H1 (cell line): ENCODE data around the gene BIN1. TPM values are rescaled to one million over a fixed set of nuclear protein-coding genes. Genes with fewer than 3 reads are reported as not detected.

Experiments
- CTCF ChIA-PET: fragments of 300-600 bp; sonication (Branson Sonifier 250); formaldehyde crosslinking; loops from one replicate; lab custom pipeline; 2021; ENCODE audit not compliant: partially characterized antibody; lab: Charles Lee
- POLR2A ChIA-PET: fragments of 300-600 bp; sonication (Branson Sonifier 250); formaldehyde crosslinking; loops from one replicate; lab custom pipeline; 2021; ENCODE audit warnings: inconsistent platforms; ENCODE audit not compliant: partially characterized antibody; lab: Charles Lee
- DNase-seq, 2 experiments: peaks; one replicate each; pipeline versions ENCODE4 v3.0.0 to v3.0.0-alpha.2; 2010 to 2022; ENCODE audit warnings: low spot score in 2 of 2, low read depth in 1 of 2, mixed read lengths in 1 of 2
- FAIRE-seq: peaks from 2 replicates; lab custom pipeline; 2011; peaks lifted over from hg19 to GRCh38; lab: Jason Lieb, UNC
- H2AFZ ChIP-seq: 2 replicates; pipeline ENCODE4 v1.8.1; 2012; ENCODE audit warnings: low read length, inconsistent platforms
- H2AK5ac ChIP-seq: 2 replicates; pipeline ENCODE4 v1.6.1; 2013; ENCODE audit warnings: low read depth, low read length
- H2BK120ac ChIP-seq: replicated peaks from 2 replicates; pipeline ENCODE3; 2013; ENCODE audit warnings: low read depth, low read length, inconsistent platforms
- H2BK12ac ChIP-seq: 2 replicates; pipeline ENCODE4 v1.6.1; 2013; ENCODE audit warnings: low read depth, low read length
- H2BK15ac ChIP-seq: 2 replicates; pipeline ENCODE4 v1.6.1; 2013; ENCODE audit warnings: low read length
- H2BK20ac ChIP-seq: 2 replicates; pipeline ENCODE4 v1.6.1; 2013; ENCODE audit warnings: low read length
- H2BK5ac ChIP-seq: 2 replicates; pipeline ENCODE4 v1.6.1; 2013; ENCODE audit warnings: low read depth, low read length
- H3K14ac ChIP-seq: 2 replicates; pipeline ENCODE4 v1.6.1; 2013; ENCODE audit warnings: inconsistent platforms; ENCODE audit not compliant: insufficient read length
- H3K18ac ChIP-seq: 2 replicates; pipeline ENCODE4 v1.6.1; 2013; ENCODE audit warnings: low read length; ENCODE audit errors: extremely low read depth
- H3K23ac ChIP-seq: 2 replicates; pipeline ENCODE4 v1.6.1; 2013; ENCODE audit warnings: inconsistent platforms; ENCODE audit not compliant: insufficient read length
- H3K23me2 ChIP-seq: 2 replicates; pipeline ENCODE4 v1.6.1; 2013; ENCODE audit warnings: low read depth, low read length
- H3K27ac ChIP-seq: 2 replicates; pipeline ENCODE4 v1.6.1; 2011; ENCODE audit warnings: low read depth, low read length, inconsistent platforms
- H3K27me3 ChIP-seq, 4 experiments: replicated peaks in 1 of 4; 1 replicate in 1 of 4; 2 replicates in 3 of 4; pipeline versions ENCODE4 v1.6.1 to v1.8.1; 2011 to 2013; ENCODE audit warnings: low read length in 3 of 4, mild to moderate bottlenecking in 3 of 4, inconsistent platforms in 2 of 4, mixed read lengths in 2 of 4, moderate library complexity in 1 of 4; ENCODE audit not compliant: control insufficient read depth in 3 of 4, insufficient read depth in 3 of 4; ENCODE audit errors: extremely low read depth in 1 of 4
- H3K36me3 ChIP-seq, 4 experiments: 2 replicates each; pipeline versions ENCODE4 v1.6.1 to v1.8.1; 2011 to 2013; ENCODE audit warnings: mild to moderate bottlenecking in 4 of 4, low read length in 3 of 4, moderate library complexity in 2 of 4, control low read depth in 1 of 4, inconsistent platforms in 1 of 4; ENCODE audit not compliant: insufficient read depth in 4 of 4, control insufficient read depth in 2 of 4
- H3K4ac ChIP-seq: replicated peaks from 2 replicates; pipeline ENCODE3; 2013; ENCODE audit warnings: low read length, low read depth, mixed read lengths, inconsistent platforms; ENCODE audit not compliant: insufficient read length
- H3K4me1 ChIP-seq, 4 experiments: replicated peaks in 1 of 4; 1 replicate in 1 of 4; 2 replicates in 3 of 4; pipeline versions ENCODE4 v1.6.1 to v1.8.1; 2011 to 2013; ENCODE audit warnings: low read length in 3 of 4, inconsistent platforms in 2 of 4, mixed read lengths in 1 of 4; ENCODE audit not compliant: insufficient read depth in 4 of 4, control insufficient read depth in 3 of 4
- H3K4me2 ChIP-seq, 2 experiments: 2 replicates each; pipeline versions ENCODE4 v1.6.1 to v1.8.1; 2011 to 2013; ENCODE audit warnings: low read depth in 2 of 2, low read length in 2 of 2, control low read depth in 1 of 2, inconsistent platforms in 1 of 2, mild to moderate bottlenecking in 1 of 2; ENCODE audit not compliant: insufficient read depth in 1 of 2
- H3K4me3 ChIP-seq, 4 experiments: fragments of 200-600, 300-600 bp in 1 of 4; sonication (generic), shearing (Covaris generic), sonication (Bioruptor Twin) in 1 of 4; 2 replicates each; pipeline versions ENCODE4 v1.5.1 to v1.8.1; 2011 to 2016; ENCODE audit warnings: low read length in 4 of 4, low read depth in 3 of 4, control low read depth in 2 of 4, inconsistent platforms in 2 of 4, mild to moderate bottlenecking in 2 of 4, mixed read lengths in 1 of 4, moderate library complexity in 1 of 4; ENCODE audit not compliant: insufficient read depth in 2 of 4; ENCODE audit errors: extremely low read depth in 1 of 4
- H3K56ac ChIP-seq: replicated peaks from 2 replicates; pipeline ENCODE3; 2013; ENCODE audit warnings: low read depth, mild to moderate bottlenecking, mixed read lengths, low read length, inconsistent platforms; ENCODE audit not compliant: insufficient read length
- H3K79me1 ChIP-seq: 2 replicates; pipeline ENCODE4 v1.6.1; 2013; ENCODE audit warnings: low read depth, low read length, control low read depth
- H3K79me2 ChIP-seq, 2 experiments: 2 replicates each; pipeline versions ENCODE4 v1.6.1 to v1.8.1; 2012 to 2013; ENCODE audit warnings: low read length in 2 of 2, mild to moderate bottlenecking in 2 of 2, inconsistent platforms in 1 of 2; ENCODE audit not compliant: insufficient read depth in 2 of 2, control insufficient read depth in 1 of 2
- H3K9ac ChIP-seq, 4 experiments: replicated peaks in 1 of 4; 1 replicate in 1 of 4; 2 replicates in 3 of 4; pipeline versions ENCODE4 v1.6.1 to v1.8.1; 2011 to 2013; ENCODE audit warnings: low read depth in 3 of 4, low read length in 3 of 4, control low read depth in 2 of 4, mild to moderate bottlenecking in 2 of 4, moderate library complexity in 2 of 4, inconsistent platforms in 1 of 4; ENCODE audit errors: extremely low read depth in 1 of 4
- H3K9me3 ChIP-seq, 2 experiments: 2 replicates each; pipeline versions ENCODE4 v1.6.1 to v1.8.1; 2012 to 2013; ENCODE audit warnings: mild to moderate bottlenecking in 2 of 2, moderate library complexity in 2 of 2, control low read depth in 1 of 2, inconsistent platforms in 1 of 2, low read depth in 1 of 2, low read length in 1 of 2, mixed read lengths in 1 of 2; ENCODE audit not compliant: insufficient read depth in 2 of 2
- H4K20me1 ChIP-seq, 2 experiments: replicated peaks in 1 of 2; 2 replicates each; pipeline versions ENCODE3 to v1.8.1; 2011 to 2013; ENCODE audit warnings: inconsistent platforms in 2 of 2, low read length in 2 of 2, mild to moderate bottlenecking in 1 of 2; ENCODE audit not compliant: insufficient read depth in 2 of 2, control insufficient read depth in 1 of 2
- H4K5ac ChIP-seq: 2 replicates; pipeline ENCODE4 v1.6.1; 2013; ENCODE audit warnings: low read length, low read depth, mixed read lengths, inconsistent platforms; ENCODE audit not compliant: insufficient read length
- H4K8ac ChIP-seq: 2 replicates; pipeline ENCODE4 v1.8.0; 2013; ENCODE audit warnings: mild to moderate bottlenecking, moderate library complexity, low read length, inconsistent platforms; ENCODE audit not compliant: insufficient read depth; ENCODE audit errors: extremely low read depth
- H4K91ac ChIP-seq: replicated peaks from 2 replicates; pipeline ENCODE3; 2013; ENCODE audit warnings: low read length, mixed read lengths, inconsistent platforms; ENCODE audit not compliant: insufficient read length
- BACH1 ChIP-seq: IDR thresholded peaks from 2 replicates; pipeline ENCODE4 v1.6.1; 2012; ENCODE audit warnings: low read length, improper control_type of control experiment
- BCL11A ChIP-seq, 2 experiments: IDR thresholded peaks; one replicate each; pipeline ENCODE4 v1.6.1; 2011; ENCODE audit warnings: low read depth in 2 of 2, low read length in 2 of 2, mild to moderate bottlenecking in 2 of 2
- BRCA1 ChIP-seq: IDR thresholded peaks from 2 replicates; pipeline ENCODE4 v1.6.1; 2012; ENCODE audit warnings: low read depth, low read length, improper control_type of control experiment
- CBX8 ChIP-seq: fragments of 300-800, 300-1000 bp; sonication (generic); IDR thresholded peaks from 2 replicates; pipeline ENCODE4 v1.7.1; 2016; ENCODE audit warnings: low read depth, low read length, borderline replicate concordance
- CREB1 ChIP-seq: IDR thresholded peaks from 2 replicates; pipeline ENCODE4 v1.6.1; 2012; ENCODE audit warnings: inconsistent platforms
- FOSL1 ChIP-seq: IDR thresholded peaks from 2 replicates; pipeline ENCODE4 v1.6.1; 2011; ENCODE audit warnings: mild to moderate bottlenecking, low read depth, low read length, moderate library complexity; ENCODE audit not compliant: insufficient read depth
- HDAC6 ChIP-seq: IDR thresholded peaks from one replicate; pipeline ENCODE4 v1.7.1; 2012; ENCODE audit warnings: low read depth, mild to moderate bottlenecking, inconsistent platforms, low read length, moderate library complexity
- NRF1 ChIP-seq: IDR thresholded peaks from 2 replicates; pipeline ENCODE4 v1.6.1; 2011; ENCODE audit warnings: mild to moderate bottlenecking, low read depth, low read length, improper control_type of control experiment
- POU5F1 ChIP-seq: IDR thresholded peaks from 2 replicates; pipeline ENCODE4 v1.6.1; 2011; ENCODE audit warnings: low read depth, mild to moderate bottlenecking, low read length, moderate library complexity
- WGBS, 2 experiments: shearing (Covaris generic) in 1 of 2; methylation state at CpG; one replicate each; pipeline versions ENCODE4 v1.1.6 to v1.1.7; 2013 to 2015; ENCODE audit warnings: low lambda C conversion rate in 2 of 2, mixed read lengths in 2 of 2, inconsistent platforms in 1 of 2, low coverage in 1 of 2, missing lambda C conversion rate in 1 of 2; ENCODE audit not compliant: insufficient replicate concordance in 2 of 2, insufficient coverage in 1 of 2, insufficient read length in 1 of 2; ENCODE audit errors: extremely low coverage in 1 of 2, missing lambda C conversion rate in 1 of 2; 5-methylcytosine and 5-hydroxymethylcytosine counted together
- polyA plus RNA-seq, 7 experiments: library from polyadenylated mRNA; depleted of rRNA in 3 of 7; stranded (reverse) in 5 of 7; unstranded in 2 of 7; fragments of >200 nt in 5 of 7; fragments of 200-250 nt in 2 of 7; gene quantifications; 1 replicate in 5 of 7; 2 replicates in 1 of 7; 4 replicates in 1 of 7; pipeline versions ENCODE4 v1.2.1 to v1.2.3, GENCODE V29; 2011 to 2013; ENCODE audit warnings: missing spikeins in 2 of 7, mixed read lengths in 2 of 7
- total RNA-seq: library from RNA; stranded (reverse); fragmentation: NEBNext Ultra II Directional; extraction: Animal tissue kit (Norgen Biotek cat#: 25700); gene quantifications from 2 replicates; pipeline ENCODE4 v1.2.1, GENCODE V29; 2021
- TF ChIP-seq, protein P1 (sequence below): IDR thresholded peaks from 2 replicates; pipeline ENCODE4 v1.6.1; 2011; ENCODE audit warnings: low read length, improper control_type of control experiment

The BIN1 gene
- total and polyA plus RNA-seq, 2 of the 8 experiments (the other 6 are each of a cell fraction or from before 2014, with no cell fraction given), result 23.6 to 35.6 TPM

DNA sequence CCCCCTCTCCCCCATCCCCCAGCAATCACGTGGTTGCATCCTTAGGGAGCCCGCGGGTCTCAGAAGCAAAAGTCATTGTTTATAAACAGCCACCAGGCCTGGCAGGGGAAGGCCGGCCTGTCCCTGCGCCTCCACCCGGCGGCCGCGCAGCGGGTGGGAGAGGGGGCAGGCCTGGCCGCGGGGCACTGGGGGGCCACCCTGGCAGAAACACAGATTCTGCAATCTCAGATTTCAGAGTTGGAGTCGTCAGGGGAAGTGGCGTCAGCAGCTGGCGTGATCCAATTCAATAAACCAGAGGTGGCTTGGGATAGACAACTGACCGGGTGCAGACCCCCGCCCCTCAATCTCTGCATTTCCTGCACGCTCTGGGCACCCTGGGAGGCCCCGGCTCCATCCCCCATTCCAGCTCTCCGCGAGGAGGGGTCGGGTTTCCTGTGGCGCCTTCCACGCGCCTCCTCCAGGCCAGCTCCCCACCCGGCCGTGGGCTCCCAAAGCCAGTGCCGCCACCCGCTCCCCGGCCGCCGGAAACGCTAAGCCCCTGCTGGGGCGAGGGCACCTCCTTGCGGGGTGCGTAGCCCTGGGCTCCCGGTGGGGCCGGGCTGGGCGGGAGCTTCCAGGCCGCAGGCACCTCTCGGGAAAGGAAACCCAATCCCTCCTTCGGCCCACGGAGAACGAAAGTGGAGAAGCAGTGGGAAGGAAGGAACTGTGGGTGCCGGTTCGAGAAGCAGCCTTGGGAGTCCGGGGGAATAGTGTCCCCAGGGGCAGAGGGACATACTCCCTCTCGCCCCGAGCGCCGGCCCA is 1.1 kb downstream of the BIN1 start:
- no peaks in the 10 kb centered on the region for H3K9me3 ChIP-seq
- H2AK5ac ChIP-seq, result no peak overlapping the region
- H2BK15ac ChIP-seq, result 0 out of 2 replicates have a peak overlapping the region, but pooled peaks have one; percentile 81
- H3K27ac ChIP-seq, result no peak overlapping the region; the same call in 1 of the 2 replicates
- ChIA-PET CTCF (interaction anchor here (0.7 to 13.1 kb wide), 14 partner anchors 9 to 72 kb away, joined by 3 to 132 read pairs (median 4); no protein-coding TSS in a partner anchor), POLR2A (interaction anchor here (0.9 to 3.2 kb wide), 7 partner anchors 9 to 449 kb away, joined by 3 to 12 read pairs (median 4); partner anchors contain the start of gene GYPC)
- no peak overlapping the region for H2BK120ac ChIP-seq
- H4K20me1 ChIP-seq, result peaks cover 0 to 4% of the 10 kb centered on the region in 2 experiments
- WGBS, 2 experiments, result 2% methylated on average over 25 of the region's 51 CpGs; no CpG with 5 or more reads in 1 of the 2 experiments
- H3K4ac ChIP-seq, result peak overlapping the region; percentile 70
- H4K5ac ChIP-seq, result peak overlapping the region; percentile 44
- H4K91ac ChIP-seq, result peak overlapping the region; percentile 68
- H3K18ac ChIP-seq, result peak overlapping the region; percentile 89
- H2AFZ ChIP-seq, result no peak overlapping the region; the same call in 1 of the 2 replicates
- no peak overlapping the region for H3K23ac ChIP-seq
- peak overlapping the region; percentile 65 to 85 (median 72) for H3K4me3 ChIP-seq
- H3K4me2 ChIP-seq, result peak overlapping the region; percentile 82 to 99
- DNase-seq (peak in 1 of 2 experiments; percentile 71), FAIRE-seq (no peak)
- peaks cover 2 to 44% of the 10 kb centered on the region in 2 experiments; a peak in 3 of 4 replicates for H3K79me2 ChIP-seq
- H2BK20ac ChIP-seq, result no peak overlapping the region; the same call in 1 of the 2 replicates
- H3K79me1 ChIP-seq, result peaks cover 14% of the 10 kb centered on the region
- peak overlapping the region; percentile 63; the same call in 1 of the 2 replicates for H2BK5ac ChIP-seq
- peak overlapping the region; percentile 48 for H3K56ac ChIP-seq
- H3K14ac ChIP-seq, result no peak overlapping the region
- peaks cover 6 to 25% (median 15%) of the 10 kb centered on the region in 4 experiments for H3K4me1 ChIP-seq
- H4K8ac ChIP-seq, result peak overlapping the region; percentile 90; the same call in 1 of the 2 replicates
- H3K9ac ChIP-seq, result peak overlapping the region in 2 of 4 experiments; percentile 36 to 62; a peak in 4 of 7 replicates
- peaks cover 0 to 7% (median 0%) of the 10 kb centered on the region in 4 experiments; a peak in 1 of 7 replicates for H3K27me3 ChIP-seq
- peaks cover 14% of the 10 kb centered on the region for H3K23me2 ChIP-seq
- H3K36me3 ChIP-seq, result no peaks in the 10 kb centered on the region
- H2BK12ac ChIP-seq, result 0 out of 2 replicates have a peak overlapping the region, but pooled peaks have one; percentile 60
- TF ChIP-seq BCL11A (IDR thresholded peaks at IDR 0.05; ENCODE audit: low read depth in 2 of 2, low read length in 2 of 2) (no peak), BRCA1 (no peak), NRF1 (no peak), FOSL1 (no peak), CREB1 (no peak), CBX8 (no peak), HDAC6 (no peak), BACH1 (no peak), POU5F1 (no peak)
- TF ChIP-seq, protein P1, sequence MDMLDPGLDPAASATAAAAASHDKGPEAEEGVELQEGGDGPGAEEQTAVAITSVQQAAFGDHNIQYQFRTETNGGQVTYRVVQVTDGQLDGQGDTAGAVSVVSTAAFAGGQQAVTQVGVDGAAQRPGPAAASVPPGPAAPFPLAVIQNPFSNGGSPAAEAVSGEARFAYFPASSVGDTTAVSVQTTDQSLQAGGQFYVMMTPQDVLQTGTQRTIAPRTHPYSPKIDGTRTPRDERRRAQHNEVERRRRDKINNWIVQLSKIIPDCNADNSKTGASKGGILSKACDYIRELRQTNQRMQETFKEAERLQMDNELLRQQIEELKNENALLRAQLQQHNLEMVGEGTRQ, result peak; percentile 58
